Daoy (cell line): ENCODE measurements around the gene NAP1L1. TPM values are rescaled to one million over a fixed set of nuclear protein-coding genes. Genes with fewer than 3 reads are reported as not detected.

Experiments used
- DNase-seq: peaks from one replicate; pipeline ENCODE4 v3.0.0-alpha.2; 2015; ENCODE audit warnings: low read depth
- total RNA-seq: library from RNA; depleted of rRNA; stranded (reverse); fragments of >200 nt; shearing (Covaris generic); gene quantifications from 2 replicates; pipeline ENCODE4 v1.2.3, GENCODE V29; 2014

Gene NAP1L1
- total RNA-seq, 1 experiment from 2014 or later, result 324 TPM

DNA sequence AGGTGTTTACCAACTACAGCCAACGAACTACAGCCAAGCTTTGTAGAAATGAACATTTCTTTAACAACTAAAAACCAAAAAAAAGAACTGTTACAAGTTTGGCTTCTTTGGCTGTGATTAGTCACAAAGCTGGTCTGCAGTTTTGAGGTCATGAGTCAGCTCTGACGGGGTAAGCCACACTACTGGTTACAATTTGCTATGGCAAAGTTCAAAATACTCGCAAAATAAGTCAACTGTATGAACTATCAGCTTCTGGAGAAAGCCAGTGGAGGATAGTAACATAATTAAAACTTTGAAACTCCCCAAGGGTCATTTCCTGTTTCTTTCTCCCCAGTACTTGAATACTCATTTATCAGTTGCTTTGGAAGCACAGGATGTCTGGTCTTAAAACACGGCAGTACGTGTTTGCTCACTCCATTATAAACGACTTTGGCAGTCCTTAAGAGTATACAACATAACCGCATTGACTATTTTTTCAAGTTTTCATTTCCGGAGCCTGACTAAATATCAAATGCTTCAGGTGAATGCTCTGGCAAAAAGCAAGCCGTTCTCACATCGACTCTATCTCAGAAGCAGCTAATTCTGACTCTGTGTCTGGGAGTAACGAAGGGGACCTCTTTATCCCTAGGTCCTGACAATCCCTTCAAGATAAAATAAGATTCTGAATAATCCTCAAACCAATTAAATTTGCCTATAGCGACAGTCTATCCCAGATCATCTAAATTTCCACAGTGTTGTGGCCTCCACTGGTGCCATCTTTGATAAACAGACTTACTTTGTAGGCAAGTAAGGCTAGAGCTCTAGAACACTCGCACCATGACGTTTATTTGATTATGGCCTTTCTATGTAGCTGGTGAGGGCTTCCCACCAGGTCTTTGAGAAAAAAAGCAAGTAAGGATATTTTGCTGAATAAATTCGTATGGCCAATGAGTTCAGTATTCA lies 63.5 kb downstream of the NAP1L1 start:
- peak; percentile 96 for DNase-seq

DNA sequence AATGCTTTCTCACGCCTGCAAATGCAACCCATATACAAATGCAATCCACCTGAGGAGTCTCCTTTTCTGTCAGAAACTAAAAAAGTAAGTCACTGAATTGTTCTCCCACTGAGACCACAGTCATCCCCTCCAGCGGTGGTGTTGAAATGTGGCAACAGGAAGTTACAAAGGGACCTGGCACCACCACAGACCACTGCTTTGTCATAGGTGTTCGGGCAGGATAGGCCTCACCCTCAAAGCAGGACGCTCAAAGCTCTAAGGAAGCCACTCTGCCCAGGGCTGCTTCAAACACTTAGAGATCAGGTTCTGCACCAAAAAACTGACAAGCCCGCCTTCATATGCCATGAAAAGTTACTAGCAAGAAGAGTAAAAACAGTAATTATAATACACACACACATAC lies 64.2 kb downstream of the NAP1L1 start:
- DNase-seq, result peak; percentile 96

DNA sequence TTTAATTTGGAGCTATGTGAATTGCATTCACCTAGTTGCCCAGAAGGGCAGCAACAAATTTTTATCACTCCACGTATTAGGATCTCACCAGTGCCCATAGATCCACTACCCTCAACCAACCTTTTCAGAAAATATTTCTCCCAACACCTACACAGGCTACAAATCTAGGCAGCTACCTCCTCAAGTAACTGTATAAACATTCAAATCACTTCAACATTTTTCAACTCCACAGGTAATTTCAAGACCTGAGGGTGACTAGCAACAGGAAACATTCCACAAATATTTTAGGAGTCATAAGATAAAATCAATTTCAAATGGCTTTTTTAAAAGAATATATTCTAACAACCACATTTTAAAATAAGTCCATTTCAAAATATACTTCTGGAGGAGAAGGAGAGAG lies 65.8 kb downstream of the NAP1L1 start:
- DNase-seq, result no peak

DNA sequence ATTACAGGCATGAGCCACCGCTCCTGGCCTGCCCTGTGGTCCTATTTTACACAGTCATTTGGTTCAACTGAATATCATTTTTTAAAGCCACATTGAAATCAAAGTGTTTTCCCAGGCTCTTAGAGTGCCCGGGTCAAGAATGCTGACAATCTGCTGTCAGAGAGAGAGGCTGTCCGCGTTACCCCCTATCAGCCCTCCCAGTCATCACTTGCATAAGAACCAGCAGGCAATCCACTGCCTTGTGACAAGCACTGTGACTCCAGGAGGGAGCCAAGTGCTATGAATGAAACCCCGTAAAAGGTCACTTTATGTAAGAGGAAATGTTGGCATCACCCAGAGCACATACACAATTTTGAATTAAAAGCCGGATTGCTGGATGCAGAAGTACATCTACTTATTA lies 66.4 kb downstream of the NAP1L1 start:
- peak; percentile 73 for DNase-seq

DNA sequence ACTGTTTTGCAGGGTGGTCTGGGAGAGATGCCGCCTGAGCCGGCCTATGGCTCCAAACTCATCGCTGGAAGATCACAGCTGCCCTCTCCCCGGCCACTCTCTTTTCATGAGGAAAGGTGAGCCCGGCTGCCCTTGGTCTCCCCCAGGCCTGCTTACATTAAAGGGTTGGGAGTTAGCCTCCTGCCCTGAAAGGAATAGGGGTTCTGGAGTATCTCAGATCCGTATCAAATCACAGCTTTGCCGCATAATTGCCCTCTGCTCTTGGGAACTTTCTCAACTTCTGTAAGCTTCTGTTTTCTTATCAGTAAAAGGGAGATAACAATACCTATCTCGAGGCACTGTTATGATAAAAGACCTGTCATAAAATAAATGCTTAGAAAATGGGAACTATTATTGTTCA lies 70.5 kb downstream of the NAP1L1 start:
- DNase-seq, result no peak

DNA sequence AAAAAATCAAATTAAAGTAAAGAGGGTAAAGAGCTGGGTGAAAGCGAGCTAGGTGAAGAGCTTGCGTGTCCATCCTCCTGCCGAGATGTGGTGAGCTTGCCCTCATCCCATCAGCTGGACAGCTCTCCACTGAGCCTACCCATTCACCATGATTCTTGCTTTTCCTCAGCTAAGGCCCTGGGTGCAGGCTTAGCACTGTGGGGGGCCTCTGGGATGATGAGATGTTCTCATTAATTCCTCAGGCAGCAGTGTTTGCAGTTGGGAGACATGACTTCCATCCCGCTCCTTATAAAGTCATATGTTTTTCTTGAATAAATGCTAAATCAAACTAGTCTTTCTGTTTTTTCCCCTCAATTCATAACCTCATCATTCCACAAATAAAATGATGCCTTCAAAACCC lies 70.9 kb downstream of the NAP1L1 start:
- DNase-seq, result no peak

DNA sequence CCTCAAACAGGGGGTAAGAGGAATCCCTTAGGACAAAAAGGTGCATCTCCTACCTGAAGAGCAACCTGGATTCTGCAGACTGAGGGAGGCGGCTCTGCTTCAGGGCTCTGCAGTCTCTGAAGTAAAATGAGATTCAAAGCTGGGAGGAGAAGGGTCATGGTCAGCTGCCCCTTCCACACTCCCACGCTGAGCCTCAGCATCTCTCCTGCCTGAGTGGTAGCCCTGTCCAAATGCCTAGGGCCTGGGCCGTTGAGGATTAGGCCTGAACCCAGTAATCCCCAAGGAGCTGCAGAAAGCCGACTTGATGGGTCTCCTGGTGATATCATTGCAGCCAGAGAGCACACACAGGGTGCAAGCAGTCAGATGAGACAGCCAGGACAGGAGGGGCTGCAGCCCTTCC lies 71.8 kb downstream of the NAP1L1 start:
- no peak for DNase-seq

DNA sequence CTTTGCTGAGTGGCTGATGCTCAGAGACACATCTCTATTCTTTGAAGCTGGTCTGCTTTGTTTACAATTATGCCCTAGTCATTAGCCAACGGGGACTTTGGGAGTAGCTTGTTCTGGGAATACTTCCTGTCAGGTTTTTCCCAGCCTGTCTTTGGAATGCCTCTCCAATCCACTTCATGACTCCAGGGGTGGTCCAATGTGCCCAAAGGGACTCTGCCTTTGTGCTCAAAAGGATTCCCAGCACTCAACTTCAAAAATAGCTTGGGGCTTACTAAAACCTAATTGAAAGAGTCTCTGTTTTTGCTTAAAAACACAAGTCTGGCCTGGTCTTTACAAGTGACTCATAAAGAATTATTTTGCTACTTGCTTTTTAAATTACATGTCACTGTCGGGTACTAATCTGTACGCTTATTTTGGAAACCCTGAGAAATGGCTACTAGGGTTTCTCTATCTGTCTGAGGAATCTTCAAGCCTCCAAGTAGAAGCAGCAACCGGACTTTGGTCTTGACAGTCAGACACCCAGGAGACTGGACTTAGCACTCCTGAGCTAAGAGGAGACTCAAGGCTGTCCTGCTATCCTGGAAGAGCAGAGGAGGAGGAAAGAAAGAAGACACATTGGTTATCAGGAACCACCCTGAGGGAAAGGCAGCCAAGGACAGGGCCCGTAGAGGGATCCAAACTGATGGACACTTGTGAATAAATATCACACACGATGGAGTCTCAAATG lies 73.6 kb downstream of the NAP1L1 start:
- DNase-seq, result peak; percentile 35

DNA sequence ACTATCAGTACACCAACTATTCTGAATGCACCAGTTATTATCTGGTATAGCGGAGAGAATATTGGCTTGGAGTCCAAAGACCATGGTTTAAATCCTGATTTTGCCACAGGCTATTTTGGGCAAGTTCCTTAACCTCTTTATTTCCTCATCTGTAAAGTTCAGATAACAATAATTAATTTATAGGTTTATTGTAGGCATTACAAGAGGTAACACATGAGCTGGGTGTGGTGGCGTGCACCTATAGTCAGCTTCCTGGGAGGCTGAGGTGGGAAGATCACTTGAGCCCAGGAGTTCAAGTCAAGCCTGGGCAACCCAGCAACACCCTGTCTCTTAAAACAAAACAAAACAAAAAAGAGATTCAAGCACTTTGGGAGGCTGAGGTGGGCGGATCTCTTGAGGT lies 76.1 kb downstream of the NAP1L1 start:
- no peak for DNase-seq

DNA sequence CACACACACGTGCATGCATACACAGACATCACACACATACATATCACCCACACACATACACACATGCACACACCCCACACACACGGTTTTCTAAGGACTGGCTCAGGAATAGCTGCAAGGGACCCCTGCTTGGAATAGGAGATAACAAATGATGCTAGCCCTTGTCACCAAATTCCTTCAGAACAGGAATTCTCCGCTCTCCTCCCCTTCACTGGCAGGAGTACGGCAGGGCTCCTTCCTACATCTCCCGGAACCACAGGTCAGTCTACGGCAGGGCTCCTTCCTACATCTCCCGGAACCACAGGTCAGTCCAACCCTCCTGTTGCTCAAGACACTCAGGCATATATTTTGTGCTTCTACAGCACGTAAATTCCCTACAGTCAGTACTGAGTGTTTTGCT lies 76.8 kb downstream of the NAP1L1 start:
- DNase-seq, result no peak

DNA sequence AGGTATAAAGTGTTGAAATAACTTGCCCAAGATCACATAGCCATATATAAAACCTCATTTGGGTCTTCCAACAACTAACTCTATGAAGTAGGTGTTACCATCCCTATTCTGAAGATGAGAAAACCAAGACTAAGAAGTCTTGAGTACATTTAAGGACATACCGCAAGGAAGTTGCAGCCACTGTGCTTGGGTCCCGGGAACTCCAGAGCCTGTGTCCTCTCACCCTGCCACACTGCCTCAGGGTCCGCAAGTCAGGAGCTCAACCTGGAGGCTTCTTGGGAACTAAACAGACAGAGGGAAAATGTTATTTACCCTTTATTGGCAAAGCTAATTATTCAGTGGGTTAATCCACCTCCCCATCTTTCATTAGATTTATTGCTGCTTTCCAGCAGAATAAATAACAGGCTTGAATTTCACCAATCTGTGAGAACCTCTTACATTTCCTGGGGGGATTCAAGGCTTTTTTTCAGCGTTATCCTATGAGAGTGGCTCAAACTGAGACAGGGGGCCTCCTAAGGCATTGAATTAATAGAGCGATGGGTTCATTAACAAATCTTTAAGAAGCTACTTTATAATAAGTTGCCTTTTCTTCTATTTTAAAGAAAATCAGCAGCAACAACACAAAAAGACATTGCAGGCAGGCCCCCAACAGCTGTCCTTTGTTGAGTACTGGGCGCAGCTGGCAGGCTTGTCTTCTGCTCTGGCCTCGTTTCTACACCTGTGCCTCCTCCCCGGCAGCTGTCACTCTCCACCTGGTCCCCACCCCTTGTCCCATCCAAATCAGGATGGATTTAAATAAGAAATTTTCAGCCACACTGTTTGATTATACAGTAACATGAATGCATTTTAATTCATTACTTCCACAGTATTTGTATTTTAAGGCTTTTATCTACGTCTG lies 78.2 kb downstream of the NAP1L1 start:
- DNase-seq, result no peak

DNA sequence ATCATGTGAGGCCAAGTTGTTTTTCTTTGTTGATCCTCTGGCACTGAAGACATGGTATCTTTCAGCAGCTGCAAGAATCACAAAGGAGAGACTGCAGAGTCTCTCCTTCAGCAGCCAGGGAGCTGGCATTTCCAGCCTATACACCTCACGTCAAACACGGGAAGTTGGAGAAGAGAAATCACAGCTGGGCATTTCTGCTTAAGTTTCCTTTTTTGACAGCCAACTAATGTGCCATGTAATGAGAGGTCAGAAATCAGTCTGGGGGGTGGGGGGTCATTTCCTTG lies 81.2 kb downstream of the NAP1L1 start:
- no peak for DNase-seq

DNA sequence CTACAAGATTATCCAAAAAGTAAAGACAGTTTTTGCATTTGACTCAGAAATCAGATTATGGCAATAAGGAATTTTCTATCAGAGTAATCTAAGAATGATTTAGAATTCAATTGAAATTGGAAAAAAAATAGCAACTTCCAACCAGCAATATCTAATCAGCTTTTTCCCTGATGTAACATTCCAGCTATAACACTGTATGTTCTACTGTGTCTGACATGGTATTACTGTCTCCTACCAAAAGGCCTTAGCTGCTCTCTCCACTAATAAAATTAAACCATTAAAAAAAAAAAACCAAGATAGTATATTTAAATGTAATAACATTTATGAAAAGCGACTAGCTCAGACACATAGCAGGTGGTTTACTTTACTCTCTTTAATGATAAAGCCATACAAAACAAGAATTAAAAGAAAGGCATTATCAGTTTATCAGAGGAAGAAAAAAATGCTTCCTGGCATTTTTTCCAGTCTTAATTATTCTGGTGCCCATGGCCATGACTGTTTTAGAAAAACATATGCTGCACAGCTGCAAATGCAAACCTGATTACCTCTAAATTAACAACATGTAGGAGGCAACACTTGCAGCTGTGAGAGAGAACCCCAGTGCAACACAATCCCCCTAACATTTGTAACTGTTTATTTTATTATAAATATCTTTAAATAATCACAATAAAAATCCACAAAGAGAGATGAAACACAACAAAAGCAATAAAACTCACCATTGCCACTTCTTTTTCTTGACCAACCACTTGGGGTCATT lies 81.7 kb downstream of the NAP1L1 start:
- no peak for DNase-seq

DNA sequence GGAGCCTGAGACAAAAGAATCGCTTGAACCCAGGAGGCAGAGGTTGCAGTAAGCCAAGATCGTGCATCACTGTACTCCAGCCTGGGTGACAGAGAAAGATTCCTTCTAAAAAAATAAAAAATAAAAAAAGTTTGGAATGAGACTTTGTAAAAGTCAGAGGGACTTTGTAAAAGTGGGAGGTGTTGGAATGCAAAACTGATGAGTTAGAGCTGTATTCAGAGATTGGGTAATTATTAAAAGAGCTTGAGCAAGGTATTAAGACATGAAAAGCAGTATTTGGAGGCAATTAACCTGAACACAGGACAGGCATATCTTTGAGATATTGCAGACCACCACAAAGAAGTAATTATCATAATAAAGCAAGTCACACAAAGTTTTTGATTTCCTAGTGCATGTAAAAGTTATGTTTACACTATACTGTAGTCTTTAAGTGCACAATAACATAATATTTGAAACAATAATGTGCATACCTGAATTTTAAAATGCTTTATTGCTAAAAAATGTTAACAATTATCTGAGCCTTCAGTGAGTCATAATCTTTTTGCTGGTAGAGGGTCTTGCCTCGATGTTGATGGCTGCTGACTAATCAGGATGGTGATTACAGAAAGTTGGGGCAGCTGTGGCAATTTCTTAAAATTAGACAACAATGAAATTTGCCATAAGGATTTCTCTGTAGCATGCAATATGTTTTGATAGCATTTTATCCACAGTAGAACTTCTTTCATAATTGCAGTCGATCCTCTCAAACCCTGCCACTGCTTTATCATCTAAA lies 86.0 kb downstream of the NAP1L1 start:
- no peak for DNase-seq

DNA sequence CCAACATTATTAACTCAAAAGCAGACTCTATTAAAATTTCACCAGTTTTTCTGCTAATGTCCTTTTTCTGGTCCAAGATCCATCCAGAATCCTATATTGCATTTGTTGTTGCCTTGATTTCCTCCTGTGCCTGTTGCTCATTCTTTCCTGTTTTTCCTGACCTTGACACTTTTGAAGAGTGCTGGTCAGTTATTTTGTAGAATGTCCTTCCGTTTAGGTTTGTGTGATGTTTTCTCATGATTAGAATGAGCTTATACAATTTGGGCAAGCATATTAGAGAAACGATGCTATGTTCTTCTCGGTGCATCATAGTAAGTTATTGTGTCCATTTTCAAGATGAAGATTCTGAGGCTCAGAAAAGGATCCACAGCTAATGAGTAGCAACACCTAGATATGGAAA lies 86.8 kb downstream of the NAP1L1 start:
- DNase-seq, result no peak

DNA sequence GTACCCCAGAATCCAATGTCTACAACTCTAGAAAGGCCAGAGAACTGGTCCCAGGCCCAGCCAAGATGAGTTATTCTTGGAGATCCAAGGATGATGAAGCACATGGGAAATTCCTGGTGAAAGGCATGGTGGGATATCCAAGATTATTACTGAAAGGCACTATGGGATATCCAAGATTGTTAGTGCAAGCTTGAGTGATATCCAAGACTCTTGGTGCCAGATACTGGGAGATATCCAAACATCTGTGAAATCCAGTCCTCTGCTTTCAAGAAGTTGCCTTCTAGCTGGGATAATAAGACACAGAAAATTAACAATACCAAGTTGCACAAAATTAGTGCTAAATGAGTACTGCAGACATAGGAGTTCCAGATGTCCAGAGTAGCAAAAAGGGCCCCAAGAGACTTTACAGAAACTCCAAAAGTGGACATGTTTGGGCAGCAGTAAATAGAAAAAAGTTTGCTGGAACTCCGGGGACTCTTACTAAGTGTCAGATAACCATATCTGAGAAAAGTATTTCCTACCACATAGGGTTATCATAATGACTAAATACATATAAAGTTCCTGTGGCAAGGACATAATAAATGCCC lies 87.5 kb downstream of the NAP1L1 start:
- DNase-seq, result no peak

DNA sequence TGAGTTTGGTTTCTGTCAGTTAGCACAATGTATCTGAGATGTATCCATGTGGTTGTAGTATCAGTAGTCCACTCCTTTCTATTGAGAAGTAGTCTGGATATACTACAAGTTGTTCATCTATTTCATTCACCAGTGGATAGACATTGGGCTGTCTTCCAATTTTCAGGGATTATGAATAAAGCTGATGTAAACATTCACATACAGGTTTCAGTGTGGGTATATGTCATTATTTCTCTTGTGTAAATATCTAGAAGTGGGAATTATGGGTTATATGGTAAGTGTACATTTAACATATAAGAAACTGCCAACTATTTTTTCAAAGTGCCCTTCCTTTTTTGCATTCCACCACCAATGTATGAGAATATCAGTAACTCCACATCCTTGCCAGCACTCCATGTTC lies 88.8 kb downstream of the NAP1L1 start:
- DNase-seq, result no peak

DNA sequence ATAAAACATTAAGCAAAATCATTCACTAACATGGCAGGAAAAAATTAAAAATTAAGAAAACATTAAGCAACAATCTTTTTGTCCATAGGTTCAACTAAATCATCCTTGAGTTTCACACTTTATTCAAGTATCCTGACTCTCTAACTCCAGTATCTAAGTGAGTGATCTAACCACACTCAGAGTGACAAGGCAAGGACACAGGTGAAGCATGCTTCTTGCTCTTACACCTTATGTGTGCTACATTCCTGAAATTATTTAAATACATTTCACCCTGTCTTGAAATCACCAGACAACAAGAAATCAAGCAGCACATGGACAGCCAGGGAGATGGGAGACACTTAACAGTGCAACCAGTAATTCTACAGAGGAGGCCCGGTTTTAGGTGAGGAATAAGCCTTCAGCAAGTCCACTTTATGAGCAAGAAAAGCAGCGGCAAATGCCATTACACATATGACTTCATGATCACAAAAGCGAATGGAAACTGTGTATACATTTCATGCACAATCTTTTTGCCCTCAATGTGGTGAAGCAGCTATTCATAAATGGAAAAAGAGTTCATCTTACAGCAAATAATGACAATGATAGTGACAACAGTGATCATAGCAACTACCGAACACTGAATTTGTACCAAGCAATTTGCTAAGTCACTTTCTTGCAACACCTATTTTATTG lies 90.3 kb downstream of the NAP1L1 start:
- DNase-seq, result no peak

DNA sequence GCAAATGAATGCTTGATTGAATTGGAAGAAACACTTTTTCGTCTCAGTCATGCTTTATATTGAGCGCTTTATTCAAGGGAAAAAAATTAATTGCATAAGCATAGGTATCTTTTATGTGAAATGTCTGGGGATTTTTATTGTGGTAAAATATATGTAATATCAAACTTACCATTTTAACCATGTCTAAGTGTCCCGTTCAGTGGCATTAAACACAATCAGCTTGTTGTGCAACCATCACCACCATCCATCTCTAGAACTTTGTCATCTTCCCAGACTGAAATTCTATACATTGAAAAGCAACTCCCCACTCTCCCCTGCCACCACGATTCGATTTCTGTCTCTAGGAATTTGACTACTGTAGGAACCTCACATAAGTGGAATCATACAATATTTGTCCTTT lies 92.7 kb downstream of the NAP1L1 start:
- DNase-seq, result no peak
